Endothelial cell of umbilical vein (primary cell): ENCODE data around the gene ABI3BP.

ENCODE experiments used
- POLR2A ChIP-seq: IDR thresholded peaks from 2 replicates; pipeline ENCODE4 v1.6.1; 2012; ENCODE audit warnings: low read depth, mild to moderate bottlenecking, control low read depth, low read length
- TF ChIP-seq, protein P1 (sequence below), 2 donors: IDR thresholded peaks; 1 replicate in 1 of 2; 2 replicates in 1 of 2; pipeline ENCODE4 v1.5.1; 2011; ENCODE audit warnings: low read length in 2 of 2, mild to moderate bottlenecking in 2 of 2, moderate library complexity in 2 of 2, control low read depth in 1 of 2, inconsistent platforms in 1 of 2, low read depth in 1 of 2; ENCODE audit not compliant: insufficient read depth in 1 of 2; ENCODE audit errors: extremely low read depth in 1 of 2

DNA sequence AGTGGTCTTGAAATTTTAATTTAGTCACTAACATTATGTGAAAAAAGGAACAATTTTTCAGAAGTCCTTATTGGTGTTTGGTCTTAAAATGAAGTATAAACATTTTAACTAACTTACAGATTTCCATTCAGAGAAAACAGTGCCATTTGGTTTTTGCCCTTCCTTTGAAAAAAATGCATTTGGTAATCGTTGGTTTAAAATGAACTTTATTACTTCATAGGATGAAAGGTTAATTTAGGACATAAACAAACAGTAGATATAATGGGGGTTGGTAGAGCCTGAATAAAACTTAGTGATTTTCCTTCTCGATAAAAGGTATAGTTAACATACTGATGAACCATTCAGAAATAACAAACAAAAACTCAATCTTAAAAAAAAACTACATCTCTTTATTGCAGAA lies 244.3 kb downstream of the ABI3BP start:
- TF ChIP-seq, protein P1, sequence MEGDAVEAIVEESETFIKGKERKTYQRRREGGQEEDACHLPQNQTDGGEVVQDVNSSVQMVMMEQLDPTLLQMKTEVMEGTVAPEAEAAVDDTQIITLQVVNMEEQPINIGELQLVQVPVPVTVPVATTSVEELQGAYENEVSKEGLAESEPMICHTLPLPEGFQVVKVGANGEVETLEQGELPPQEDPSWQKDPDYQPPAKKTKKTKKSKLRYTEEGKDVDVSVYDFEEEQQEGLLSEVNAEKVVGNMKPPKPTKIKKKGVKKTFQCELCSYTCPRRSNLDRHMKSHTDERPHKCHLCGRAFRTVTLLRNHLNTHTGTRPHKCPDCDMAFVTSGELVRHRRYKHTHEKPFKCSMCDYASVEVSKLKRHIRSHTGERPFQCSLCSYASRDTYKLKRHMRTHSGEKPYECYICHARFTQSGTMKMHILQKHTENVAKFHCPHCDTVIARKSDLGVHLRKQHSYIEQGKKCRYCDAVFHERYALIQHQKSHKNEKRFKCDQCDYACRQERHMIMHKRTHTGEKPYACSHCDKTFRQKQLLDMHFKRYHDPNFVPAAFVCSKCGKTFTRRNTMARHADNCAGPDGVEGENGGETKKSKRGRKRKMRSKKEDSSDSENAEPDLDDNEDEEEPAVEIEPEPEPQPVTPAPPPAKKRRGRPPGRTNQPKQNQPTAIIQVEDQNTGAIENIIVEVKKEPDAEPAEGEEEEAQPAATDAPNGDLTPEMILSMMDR (IDR thresholded peaks at IDR 0.05; ENCODE audit: extremely low read depth in 1 of 2, insufficient read depth in 1 of 2, low read depth in 1 of 2, low read length in 2 of 2): no peak
- TF ChIP-seq POLR2A: no peak
